HEK293 (cell line): ENCODE measurements around the gene MBD5.

Experiments used
- CTCF ChIA-PET: fragments of 350-600 bp; formaldehyde crosslinking; extraction: SDS; loops from one replicate; lab custom pipeline; 2021; ENCODE audit warnings: antibody characterized with exemption; lab: Yijun Ruan, JAX
- POLR2A ChIA-PET: fragments of 300-600 bp; formaldehyde crosslinking; extraction: SDS; loops from one replicate; lab custom pipeline; 2020; ENCODE audit warnings: antibody characterized with exemption, inconsistent platforms; lab: Yijun Ruan, JAX
- H3K27ac ChIP-seq: fragments of 200-500 bp; sonication (Bioruptor generic); 2 replicates; pipeline ENCODE4 v1.5.1; 2014; ENCODE audit warnings: low read depth, low read length, control low read depth, inconsistent platforms; ENCODE audit errors: extremely low read depth
- H3K36me3 ChIP-seq, 2 experiments: fragments of 200-500 bp in 1 of 2; sonication (Bioruptor generic) in 1 of 2; 1 replicate in 1 of 2; 2 replicates in 1 of 2; pipeline ENCODE4 v1.5.1; 2014 to 2017; ENCODE audit warnings: inconsistent platforms in 2 of 2, low read length in 2 of 2; ENCODE audit not compliant: control insufficient read depth in 2 of 2, insufficient read depth in 1 of 2
- H3K4me1 ChIP-seq: fragments of 200-500 bp; sonication (Bioruptor generic); 2 replicates; pipeline ENCODE4 v1.5.1; 2014; ENCODE audit warnings: mild to moderate bottlenecking, low read length, inconsistent platforms; ENCODE audit not compliant: control insufficient read depth, insufficient read depth
- H3K4me3 ChIP-seq: 2 replicates; pipeline ENCODE4 v1.5.1; 2011; ENCODE audit warnings: low read depth, mild to moderate bottlenecking, control low read depth, low read length, moderate library complexity
- H3K9me3 ChIP-seq: fragments of 200-500 bp; sonication (Bioruptor generic); 2 replicates; pipeline ENCODE4 v1.5.1; 2014; ENCODE audit warnings: low read depth, low read length, inconsistent platforms; ENCODE audit not compliant: control insufficient read depth, insufficient read depth
- SCRT2 ChIP-seq: fragments of 450-650 bp; formaldehyde crosslinking; IDR thresholded peaks from 2 replicates; pipeline ENCODE4 v1.5.1; 2016; ENCODE audit warnings: missing biosample characterization, missing genetic modification characterization
- SP7 ChIP-seq: fragments of 450-650 bp; formaldehyde crosslinking; IDR thresholded peaks from 2 replicates; pipeline ENCODE4 v1.5.1; 2016; ENCODE audit warnings: missing biosample characterization, missing genetic modification characterization
- TRIM28 ChIP-seq: IDR thresholded peaks from 2 replicates; pipeline ENCODE4 v1.6.1; 2011; ENCODE audit warnings: low read length, control low read depth, borderline replicate concordance
- ZBTB26 ChIP-seq: fragments of 450-650 bp; formaldehyde crosslinking; optimal IDR thresholded peaks from 2 replicates; pipeline ENCODE3; 2016; ENCODE audit warnings: missing biosample characterization, mild to moderate bottlenecking, missing genetic modification characterization
- ZFP37 ChIP-seq: fragments of 450-650 bp; formaldehyde crosslinking; IDR thresholded peaks from 2 replicates; pipeline ENCODE4 v1.5.1; 2016; ENCODE audit warnings: missing biosample characterization, missing genetic modification characterization
- ZIC2 ChIP-seq: fragments of 450-650 bp; formaldehyde crosslinking; IDR thresholded peaks from 2 replicates; pipeline ENCODE4 v1.5.1; 2016; ENCODE audit warnings: missing biosample characterization, missing genetic modification characterization
- ZNF114 ChIP-seq: fragments of 450-650 bp; formaldehyde crosslinking; IDR thresholded peaks from 2 replicates; pipeline ENCODE4 v1.5.0; 2017; ENCODE audit warnings: missing biosample characterization, missing genetic modification characterization
- ZNF18 ChIP-seq: fragments of 450-650 bp; formaldehyde crosslinking; IDR thresholded peaks from 2 replicates; pipeline ENCODE4 v1.5.1; 2016; ENCODE audit warnings: missing biosample characterization, missing genetic modification characterization
- ZNF239 ChIP-seq: fragments of 450-650 bp; formaldehyde crosslinking; IDR thresholded peaks from 2 replicates; pipeline ENCODE4 v1.5.1; 2016; ENCODE audit warnings: missing biosample characterization, missing genetic modification characterization
- ZNF26 ChIP-seq: fragments of 450-650 bp; formaldehyde crosslinking; IDR thresholded peaks from 2 replicates; pipeline ENCODE4 v1.5.1; 2016; ENCODE audit warnings: missing biosample characterization, missing genetic modification characterization
- ZNF266 ChIP-seq: fragments of 450-650 bp; formaldehyde crosslinking; IDR thresholded peaks from 2 replicates; pipeline ENCODE4 v1.5.1; 2016; ENCODE audit warnings: missing biosample characterization, missing genetic modification characterization, low read depth
- ZNF280C ChIP-seq: fragments of 450-650 bp; formaldehyde crosslinking; IDR thresholded peaks from 2 replicates; pipeline ENCODE4 v1.5.1; 2016; ENCODE audit warnings: missing biosample characterization, missing genetic modification characterization
- ZNF341 ChIP-seq: fragments of 450-650 bp; formaldehyde crosslinking; IDR thresholded peaks from 2 replicates; pipeline ENCODE4; 2016; ENCODE audit warnings: low read depth, missing biosample characterization, missing genetic modification characterization
- ZNF350 ChIP-seq: fragments of 450-650 bp; formaldehyde crosslinking; IDR thresholded peaks from 2 replicates; pipeline ENCODE4 v1.5.0; 2017; ENCODE audit warnings: missing biosample characterization, mild to moderate bottlenecking, missing genetic modification characterization
- ZNF398 ChIP-seq: fragments of 450-650 bp; formaldehyde crosslinking; IDR thresholded peaks from 2 replicates; pipeline ENCODE4 v1.5.1; 2017; ENCODE audit warnings: missing biosample characterization, missing genetic modification characterization
- ZNF544 ChIP-seq: fragments of 450-650 bp; formaldehyde crosslinking; IDR thresholded peaks from 2 replicates; pipeline ENCODE4 v1.5.0; 2017; ENCODE audit warnings: missing biosample characterization, missing genetic modification characterization
- ZNF560 ChIP-seq: fragments of 450-650 bp; formaldehyde crosslinking; IDR thresholded peaks from 2 replicates; pipeline ENCODE4 v1.5.1; 2017; ENCODE audit warnings: missing biosample characterization, missing genetic modification characterization, borderline replicate concordance
- ZNF629 ChIP-seq: fragments of 450-650 bp; formaldehyde crosslinking; IDR thresholded peaks from 2 replicates; pipeline ENCODE4 v1.5.1; 2017; ENCODE audit warnings: missing biosample characterization, missing genetic modification characterization
- ZNF830 ChIP-seq: fragments of 450-650 bp; IDR thresholded peaks from 2 replicates; pipeline ENCODE4 v1.5.0; 2018; ENCODE audit warnings: missing biosample characterization, missing genetic modification characterization, low read depth, mild to moderate bottlenecking, moderate library complexity
- TF ChIP-seq, protein P1 (sequence below): fragments of 450-650 bp; formaldehyde crosslinking; conservative IDR thresholded peaks from 2 replicates; pipeline ENCODE4 v1.5.1; 2016; ENCODE audit warnings: low read depth, missing biosample characterization, missing genetic modification characterization

MBD5 gene

GRCh38 chr2:148512501-148512900 is 491.6 kb downstream of the MBD5 start:
- POLR2A ChIA-PET: no interaction called here
- TF ChIP-seq ZBTB26 (tag by site-specific recombination): no peak
- TF ChIP-seq SP7 (tag by site-specific recombination): no peak
- TF ChIP-seq ZNF830 (tag by site-specific recombination): no peak
- no peak for TF ChIP-seq ZNF239
- TF ChIP-seq ZNF18 (tag by site-specific recombination): no peak
- no peak for TF ChIP-seq ZNF350 (tag by site-specific recombination)
- no peak for TF ChIP-seq ZNF560
- no peak for TF ChIP-seq ZNF544 (tag by site-specific recombination)
- no peak for TF ChIP-seq ZFP37 (tag by site-specific recombination)
- no peak for TF ChIP-seq ZIC2
- TF ChIP-seq ZNF114 (tag by site-specific recombination): no peak
- no peak for TF ChIP-seq ZNF280C (tag by site-specific recombination)
- TF ChIP-seq ZNF629: no peak
- no peak for TF ChIP-seq ZNF398
- no peak for TF ChIP-seq TRIM28
- no peak for TF ChIP-seq ZNF26 (tag by site-specific recombination)
- TF ChIP-seq ZNF266 (tag by site-specific recombination): no peak
- CTCF ChIA-PET: no interaction called here
- Histone ChIP-seq H3K27ac (no peak overlapping the region), H3K36me3 (no peaks in the 10 kb centered on the region), H3K9me3 (no peaks in the 10 kb centered on the region), H3K4me3 (no peak overlapping the region), H3K4me1 (no peaks in the 10 kb centered on the region)

DNA sequence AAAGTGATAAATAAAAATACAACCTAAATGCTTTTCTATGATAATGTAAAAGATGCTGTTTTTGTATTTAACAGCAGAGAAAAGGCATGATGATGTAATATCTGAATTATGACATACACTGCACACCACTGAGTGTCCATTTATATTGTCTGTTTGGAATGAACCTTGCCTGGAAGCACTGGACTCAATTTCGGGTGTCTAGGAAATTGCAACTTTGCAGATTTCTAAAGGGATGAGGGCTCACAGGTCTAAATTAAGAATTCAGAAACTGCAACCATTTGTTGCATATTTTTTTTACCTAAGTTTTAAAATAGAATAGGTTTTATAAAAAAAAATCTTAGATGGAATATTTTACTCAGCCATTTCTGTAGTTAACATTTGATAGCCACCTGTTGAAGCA is 492.5 kb downstream of the MBD5 start:
- Histone ChIP-seq H3K9me3 (no peaks in the 10 kb centered on the region), H3K4me3 (no peak overlapping the region), H3K4me1 (no peaks in the 10 kb centered on the region), H3K36me3 (no peaks in the 10 kb centered on the region), H3K27ac (no peak overlapping the region)
- ChIA-PET CTCF (no interaction called here), POLR2A (no interaction called here)
- TF ChIP-seq SCRT2 (tag by site-specific recombination) (0 out of 2 replicates have a peak, but pooled peaks have one; percentile 42), ZNF398 (no peak), ZNF341 (tag by site-specific recombination) (no peak), ZNF544 (tag by site-specific recombination) (no peak)
- TF ChIP-seq, protein P1, sequence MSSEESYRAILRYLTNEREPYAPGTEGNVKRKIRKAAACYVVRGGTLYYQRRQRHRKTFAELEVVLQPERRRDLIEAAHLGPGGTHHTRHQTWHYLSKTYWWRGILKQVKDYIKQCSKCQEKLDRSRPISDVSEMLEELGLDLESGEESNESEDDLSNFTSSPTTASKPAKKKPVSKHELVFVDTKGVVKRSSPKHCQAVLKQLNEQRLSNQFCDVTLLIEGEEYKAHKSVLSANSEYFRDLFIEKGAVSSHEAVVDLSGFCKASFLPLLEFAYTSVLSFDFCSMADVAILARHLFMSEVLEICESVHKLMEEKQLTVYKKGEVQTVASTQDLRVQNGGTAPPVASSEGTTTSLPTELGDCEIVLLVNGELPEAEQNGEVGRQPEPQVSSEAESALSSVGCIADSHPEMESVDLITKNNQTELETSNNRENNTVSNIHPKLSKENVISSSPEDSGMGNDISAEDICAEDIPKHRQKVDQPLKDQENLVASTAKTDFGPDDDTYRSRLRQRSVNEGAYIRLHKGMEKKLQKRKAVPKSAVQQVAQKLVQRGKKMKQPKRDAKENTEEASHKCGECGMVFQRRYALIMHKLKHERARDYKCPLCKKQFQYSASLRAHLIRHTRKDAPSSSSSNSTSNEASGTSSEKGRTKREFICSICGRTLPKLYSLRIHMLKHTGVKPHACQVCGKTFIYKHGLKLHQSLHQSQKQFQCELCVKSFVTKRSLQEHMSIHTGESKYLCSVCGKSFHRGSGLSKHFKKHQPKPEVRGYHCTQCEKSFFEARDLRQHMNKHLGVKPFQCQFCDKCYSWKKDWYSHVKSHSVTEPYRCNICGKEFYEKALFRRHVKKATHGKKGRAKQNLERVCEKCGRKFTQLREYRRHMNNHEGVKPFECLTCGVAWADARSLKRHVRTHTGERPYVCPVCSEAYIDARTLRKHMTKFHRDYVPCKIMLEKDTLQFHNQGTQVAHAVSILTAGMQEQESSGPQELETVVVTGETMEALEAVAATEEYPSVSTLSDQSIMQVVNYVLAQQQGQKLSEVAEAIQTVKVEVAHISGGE (tag by site-specific recombination): no peak
